Mesodermal cell (in vitro differentiated cells): ENCODE measurements around the gene ACACB.
A peak's percentile ranks its signal among the peaks of the same experiment; 100 is the strongest.

ENCODE experiments used
- H3K27ac ChIP-seq: 2 replicates; pipeline ENCODE4 v1.7.0; 2013; ENCODE audit warnings: mild to moderate bottlenecking, low read depth, low read length, moderate library complexity; ENCODE audit not compliant: severe bottlenecking
- H3K36me3 ChIP-seq: 2 replicates; pipeline ENCODE4 v1.7.1; 2013; ENCODE audit warnings: mild to moderate bottlenecking, low read length, moderate library complexity; ENCODE audit not compliant: control insufficient read depth, insufficient read depth
- H3K4me1 ChIP-seq: one replicate; pipeline ENCODE4 v1.7.1; 2013; ENCODE audit warnings: mild to moderate bottlenecking, low read length; ENCODE audit not compliant: insufficient read depth, control insufficient read depth, poor library complexity, severe bottlenecking
- H3K4me3 ChIP-seq: 2 replicates; pipeline ENCODE4 v1.7.0; 2013; ENCODE audit warnings: low read length, control low read depth, mild to moderate bottlenecking; ENCODE audit not compliant: insufficient read depth, poor library complexity, severe bottlenecking; ENCODE audit errors: extremely low read depth
- H3K9me3 ChIP-seq: 2 replicates; pipeline ENCODE4 v1.7.1; 2013; ENCODE audit warnings: mild to moderate bottlenecking, low read length, moderate library complexity; ENCODE audit not compliant: control insufficient read depth
- WGBS, 2 experiments: methylation state at CpG; one replicate each; pipeline ENCODE4 v1.1.5; 2013; ENCODE audit warnings: missing lambda C conversion rate in 2 of 2; ENCODE audit not compliant: insufficient coverage in 2 of 2; 5-methylcytosine and 5-hydroxymethylcytosine counted together

The ACACB gene

GRCh38 chr12:109288571-109288970 lies 172.2 kb downstream of the ACACB start:
- Histone ChIP-seq H3K9me3 (no peaks in the 10 kb centered on the region), H3K4me1 (no peaks in the 10 kb centered on the region), H3K36me3 (no peaks in the 10 kb centered on the region), H3K4me3 (no peak overlapping the region), H3K27ac (no peak overlapping the region)
- 90% methylated on average over 1 of the region's 1 CpG; no CpG with 5 or more reads in 1 of the 2 experiments for WGBS, 2 experiments

- no peaks in the 10 kb centered on the region for H3K36me3 ChIP-seq
- 62 to 65% methylated on average over 2 of the region's 4 CpGs for WGBS, 2 experiments
- H3K27ac ChIP-seq, result no peak overlapping the region
- no peaks in the 10 kb centered on the region for H3K9me3 ChIP-seq
- H3K4me1 ChIP-seq, result no peaks in the 10 kb centered on the region
- no peak overlapping the region for H3K4me3 ChIP-seq
Observed at GRCh38 chr12:109289004-109289403, 172.6 kb downstream of the ACACB start.

- H3K9me3 ChIP-seq, result no peaks in the 10 kb centered on the region
- no peaks in the 10 kb centered on the region for H3K36me3 ChIP-seq
- no peak overlapping the region for H3K27ac ChIP-seq
- H3K4me1 ChIP-seq, result no peaks in the 10 kb centered on the region
- WGBS, 2 experiments, result 93 to 96% methylated on average over 3 to 6 of the region's 6 CpGs
- no peak overlapping the region for H3K4me3 ChIP-seq
Observed at GRCh38 chr12:109289551-109289950, 173.2 kb downstream of the ACACB start.

GRCh38 chr12:109290061-109290460 lies 173.7 kb downstream of the ACACB start:
- no peaks in the 10 kb centered on the region for H3K4me1 ChIP-seq
- no peaks in the 10 kb centered on the region for H3K36me3 ChIP-seq
- whole genome bisulfite sequencing, 2 experiments, result 95 to 96% methylated on average over 15 to 17 of the region's 18 CpGs
- no peak overlapping the region for H3K27ac ChIP-seq
- no peak overlapping the region for H3K4me3 ChIP-seq
- no peaks in the 10 kb centered on the region for H3K9me3 ChIP-seq

- H3K27ac ChIP-seq, result no peak overlapping the region
- no peak overlapping the region for H3K4me3 ChIP-seq
- WGBS, 2 experiments, result 53 to 71% methylated on average over 10 to 15 of the region's 15 CpGs
- H3K4me1 ChIP-seq, result no peaks in the 10 kb centered on the region
- no peaks in the 10 kb centered on the region for H3K36me3 ChIP-seq
- no peaks in the 10 kb centered on the region for H3K9me3 ChIP-seq
Observed at GRCh38 chr12:109291117-109291516, 174.7 kb downstream of the ACACB start.

- H3K9me3 ChIP-seq, result no peaks in the 10 kb centered on the region
- H3K36me3 ChIP-seq, result no peaks in the 10 kb centered on the region
- 26 to 32% methylated on average over 24 to 29 of the region's 31 CpGs for WGBS, 2 experiments
- H3K4me1 ChIP-seq, result no peaks in the 10 kb centered on the region
- no peak overlapping the region for H3K4me3 ChIP-seq
- peak overlapping the region; percentile 36 for H3K27ac ChIP-seq
Observed at GRCh38 chr12:109291521-109292341, 175.3 kb downstream of the ACACB start.

GRCh38 chr12:109292342-109292711 lies 175.9 kb downstream of the ACACB start:
- WGBS, 2 experiments, result 75 to 94% methylated on average over 1 to 4 of the region's 5 CpGs
- Histone ChIP-seq H3K4me1 (no peaks in the 10 kb centered on the region), H3K9me3 (no peaks in the 10 kb centered on the region), H3K36me3 (no peaks in the 10 kb centered on the region), H3K27ac (no peak overlapping the region), H3K4me3 (no peak overlapping the region)

GRCh38 chr12:109293106-109293505 lies 176.7 kb downstream of the ACACB start:
- Histone ChIP-seq H3K4me1 (no peaks in the 10 kb centered on the region), H3K4me3 (no peak overlapping the region), H3K27ac (no peak overlapping the region), H3K36me3 (no peaks in the 10 kb centered on the region), H3K9me3 (no peaks in the 10 kb centered on the region)
- 69 to 81% methylated on average over 3 of the region's 3 CpGs for WGBS, 2 experiments

GRCh38 chr12:109294286-109294796 lies 178.0 kb downstream of the ACACB start:
- no peaks in the 10 kb centered on the region for H3K9me3 ChIP-seq
- WGBS, 2 experiments, result 90 to 97% methylated on average over 3 to 5 of the region's 5 CpGs
- no peak overlapping the region for H3K4me3 ChIP-seq
- no peak overlapping the region for H3K27ac ChIP-seq
- H3K4me1 ChIP-seq, result no peaks in the 10 kb centered on the region
- H3K36me3 ChIP-seq, result no peaks in the 10 kb centered on the region

- H3K4me3 ChIP-seq, result no peak overlapping the region
- H3K9me3 ChIP-seq, result no peaks in the 10 kb centered on the region
- 82 to 89% methylated on average over 11 to 12 of the region's 13 CpGs for WGBS, 2 experiments
- no peaks in the 10 kb centered on the region for H3K4me1 ChIP-seq
- no peaks in the 10 kb centered on the region for H3K36me3 ChIP-seq
- no peak overlapping the region for H3K27ac ChIP-seq
Observed at GRCh38 chr12:109295764-109296425, 179.5 kb downstream of the ACACB start.

- no peaks in the 10 kb centered on the region for H3K4me1 ChIP-seq
- H3K4me3 ChIP-seq, result no peak overlapping the region
- H3K9me3 ChIP-seq, result no peaks in the 10 kb centered on the region
- no peak overlapping the region for H3K27ac ChIP-seq
- no peaks in the 10 kb centered on the region for H3K36me3 ChIP-seq
- WGBS, 2 experiments, result 75 to 76% methylated on average over 2 to 3 of the region's 3 CpGs
Observed at GRCh38 chr12:109296431-109296830, 180.0 kb downstream of the ACACB start.
